ENCODE measurements around the gene ALDH1A2. TPM values are rescaled to one million over a fixed set of nuclear protein-coding genes. Genes with fewer than 3 reads are reported as not detected.
"Not testable (repeated sequence)": the region's sequence is repeated elsewhere in the genome, so short reads cannot be mapped to it uniquely, and the experiment has no call there.

The ALDH1A2 gene
- total RNA-seq, 1 donor from 2014 or later: not detected

DNA sequence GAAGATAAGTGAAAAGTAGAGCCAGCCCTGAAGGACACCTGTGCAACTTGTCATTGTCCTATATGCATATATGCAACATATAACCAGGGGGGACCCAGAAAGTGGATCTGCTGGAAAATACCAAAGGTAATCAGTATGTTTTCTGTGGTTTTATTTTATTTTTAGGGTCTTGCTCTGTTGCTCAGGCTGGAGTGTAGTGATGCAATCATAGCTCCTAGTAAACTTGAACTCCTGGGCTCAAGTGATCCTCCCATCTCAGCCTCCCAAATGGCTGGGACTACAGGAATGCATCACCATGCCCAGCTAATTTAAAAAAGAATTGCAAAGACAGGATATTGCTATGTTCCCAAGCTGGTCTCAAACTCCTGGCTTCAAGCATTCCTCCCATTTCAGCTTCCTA is 18.0 kb upstream of the ALDH1A2 start:
- no peaks in the 10 kb centered on the region for H3K36me3 Mint-ChIP-seq (ENCODE audit: low read depth)
- DNase-seq (ENCODE audit: low spot score): no peak
- no peaks in the 10 kb centered on the region for H3K9me3 Mint-ChIP-seq
- no peaks in the 10 kb centered on the region for H3K4me1 Mint-ChIP-seq (ENCODE audit: low read depth)
- intact Hi-C loops (cut with micrococcal nuclease): no loop called here
- H3K4me3 Mint-ChIP-seq: no peak overlapping the region
- H3K27ac Mint-ChIP-seq: no peak overlapping the region
- H3K27me3 Mint-ChIP-seq (ENCODE audit: insufficient read depth): peaks cover 20% of the 10 kb centered on the region

DNA sequence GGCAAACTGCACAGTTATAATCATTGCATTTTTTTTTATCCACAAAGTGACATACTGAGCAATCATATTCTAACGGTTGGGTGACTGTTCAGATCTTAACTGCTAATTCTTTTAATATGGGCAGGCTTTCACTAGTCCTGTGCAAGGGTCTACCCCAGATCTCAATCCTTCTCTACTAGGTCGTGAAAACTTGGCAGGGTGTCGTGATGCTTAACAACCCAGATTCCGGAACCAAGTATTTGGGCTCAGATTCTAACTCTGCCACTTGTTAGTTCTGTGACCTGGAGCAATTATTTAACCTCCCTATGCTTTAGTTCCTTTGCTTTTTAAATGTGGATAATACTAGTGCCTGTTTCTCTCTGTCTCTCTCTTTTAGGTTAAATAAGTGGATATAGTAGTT is 16.4 kb upstream of the ALDH1A2 start:
- no peak for DNase-seq (ENCODE audit: low spot score)
- Mint-ChIP-seq H3K4me3 (no peak overlapping the region), H3K27ac (no peak overlapping the region), H3K9me3 (no peaks in the 10 kb centered on the region), H3K4me1 (ENCODE audit: low read depth) (no peaks in the 10 kb centered on the region), H3K36me3 (ENCODE audit: low read depth) (no peaks in the 10 kb centered on the region), H3K27me3 (ENCODE audit: insufficient read depth) (peaks cover 14% of the 10 kb centered on the region)
- intact Hi-C loops (cut with micrococcal nuclease): no loop called here

DNA sequence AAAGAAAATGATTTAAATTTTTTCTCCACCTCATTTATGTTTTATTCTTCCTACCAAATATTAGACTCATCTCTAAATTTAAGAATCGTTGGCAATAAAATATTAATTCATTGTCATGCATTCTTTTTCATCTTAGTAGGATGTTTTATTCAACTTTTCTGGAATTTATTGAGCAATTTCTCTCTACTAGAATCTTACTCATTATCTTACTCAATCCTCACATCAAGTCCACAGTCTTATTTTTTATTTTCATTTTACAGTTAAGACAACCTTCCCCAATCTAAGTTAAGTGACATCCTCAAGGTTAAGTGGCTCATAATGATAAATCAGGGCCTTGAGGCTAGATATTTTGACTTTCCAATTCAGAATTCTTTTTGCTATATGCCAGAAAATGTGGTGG is 15.9 kb upstream of the ALDH1A2 start:
- Mint-ChIP-seq H3K27me3 (ENCODE audit: insufficient read depth) (peaks cover 11% of the 10 kb centered on the region), H3K27ac (no peak overlapping the region), H3K36me3 (ENCODE audit: low read depth) (no peaks in the 10 kb centered on the region), H3K9me3 (no peaks in the 10 kb centered on the region), H3K4me3 (no peak overlapping the region), H3K4me1 (ENCODE audit: low read depth) (no peaks in the 10 kb centered on the region)
- DNase-seq (ENCODE audit: low spot score): no peak
- intact Hi-C loops (cut with micrococcal nuclease): no loop called here

DNA sequence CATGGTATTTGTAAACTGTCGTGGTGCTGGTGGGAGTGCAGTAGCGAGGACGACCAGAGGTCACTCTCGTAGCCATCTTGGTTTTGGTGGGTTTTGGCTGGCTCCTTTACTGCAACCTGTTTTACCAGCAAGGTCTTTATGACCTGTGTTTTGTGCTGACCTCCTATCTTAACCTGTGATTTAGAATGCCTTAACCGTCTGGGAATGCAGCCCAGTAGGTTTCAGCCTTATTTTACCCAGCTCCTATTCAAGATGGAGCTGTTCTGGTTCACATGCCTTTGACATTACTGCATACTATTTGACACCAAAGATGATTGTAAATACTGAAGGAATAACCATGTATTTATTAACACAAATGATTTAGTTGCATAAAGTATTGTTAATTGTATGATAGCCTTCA is 15.4 kb upstream of the ALDH1A2 start:
- DNase-seq (ENCODE audit: low spot score); H3K9me3 Mint-ChIP-seq; H3K4me3 Mint-ChIP-seq; H3K27me3 Mint-ChIP-seq (ENCODE audit: insufficient read depth); H3K4me1 Mint-ChIP-seq (ENCODE audit: low read depth); H3K36me3 Mint-ChIP-seq (ENCODE audit: low read depth); intact Hi-C loops (cut with micrococcal nuclease); H3K27ac Mint-ChIP-seq: not testable (repeated sequence)

DNA sequence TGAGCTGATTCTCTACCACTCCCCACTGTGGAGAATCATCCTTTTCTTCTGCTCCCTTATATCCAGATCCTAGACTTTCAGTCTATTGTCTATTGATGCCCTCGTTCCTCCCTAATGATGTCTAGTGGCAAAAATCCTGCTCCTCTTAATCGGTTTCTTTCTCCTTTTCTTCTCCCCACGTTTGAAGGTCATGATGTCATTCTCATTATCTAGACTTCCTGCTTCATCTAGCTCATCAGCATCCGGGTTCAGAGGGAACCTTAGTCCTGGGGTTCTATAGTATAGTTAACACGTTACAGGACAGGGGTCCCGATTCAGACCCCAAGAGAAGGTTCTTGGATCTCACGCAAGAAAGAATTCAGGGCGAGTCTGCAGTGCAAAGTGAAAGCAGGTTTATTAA is 14.9 kb upstream of the ALDH1A2 start:
- H3K4me3 Mint-ChIP-seq: no peak overlapping the region
- H3K27me3 Mint-ChIP-seq (ENCODE audit: insufficient read depth): peaks cover 5% of the 10 kb centered on the region
- no peak overlapping the region for H3K27ac Mint-ChIP-seq
- no peak for DNase-seq (ENCODE audit: low spot score)
- intact Hi-C loops (cut with micrococcal nuclease): no loop called here
- no peaks in the 10 kb centered on the region for H3K36me3 Mint-ChIP-seq (ENCODE audit: low read depth)
- no peaks in the 10 kb centered on the region for H3K4me1 Mint-ChIP-seq (ENCODE audit: low read depth)
- H3K9me3 Mint-ChIP-seq: no peaks in the 10 kb centered on the region

DNA sequence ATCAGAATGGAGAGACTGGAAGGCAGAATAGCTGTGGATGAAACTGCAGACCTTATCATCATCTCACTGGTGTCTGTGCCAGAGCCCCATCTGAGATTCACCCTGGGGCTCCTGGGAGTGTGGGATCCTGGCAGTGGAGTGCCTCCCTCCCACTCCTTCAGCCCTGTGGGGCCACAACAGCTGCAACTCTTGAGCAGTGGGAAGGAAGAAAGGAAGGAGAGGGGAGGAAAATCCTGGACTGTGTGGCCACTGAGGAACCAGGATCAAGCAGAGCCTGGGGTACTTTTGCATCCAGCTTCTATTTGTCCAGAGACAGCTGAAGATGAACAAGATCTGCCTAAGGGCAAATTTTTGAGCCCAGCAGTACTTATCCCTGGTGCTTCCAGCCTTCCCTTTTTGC is 13.1 kb upstream of the ALDH1A2 start:
- no peaks in the 10 kb centered on the region for H3K9me3 Mint-ChIP-seq
- no peaks in the 10 kb centered on the region for H3K36me3 Mint-ChIP-seq (ENCODE audit: low read depth)
- no peak overlapping the region for H3K27ac Mint-ChIP-seq
- intact Hi-C loops (cut with micrococcal nuclease): no loop called here
- DNase-seq (ENCODE audit: low spot score): no peak
- H3K4me1 Mint-ChIP-seq (ENCODE audit: low read depth): no peaks in the 10 kb centered on the region
- no peak overlapping the region for H3K4me3 Mint-ChIP-seq
- peaks cover 11% of the 10 kb centered on the region for H3K27me3 Mint-ChIP-seq (ENCODE audit: insufficient read depth)

DNA sequence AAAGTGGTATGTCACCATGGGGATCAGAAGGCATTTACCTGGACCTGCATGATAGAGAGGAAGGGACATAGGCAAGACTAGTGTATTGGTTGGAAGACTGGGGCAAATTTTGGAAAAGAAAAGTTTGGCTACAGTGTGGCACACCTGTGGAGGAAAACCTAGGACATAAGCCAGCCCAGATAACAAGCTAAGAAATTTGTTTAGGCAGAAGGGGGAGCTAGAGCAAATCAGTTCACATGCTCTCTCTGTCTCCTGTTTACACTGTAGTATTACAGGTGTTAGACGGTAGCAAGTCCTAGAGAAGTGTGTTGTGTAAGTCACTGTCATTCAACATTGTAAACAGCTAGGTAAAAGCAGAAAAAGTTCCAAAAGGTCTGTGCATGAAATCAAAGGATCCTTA is 11.9 kb upstream of the ALDH1A2 start:
- no peaks in the 10 kb centered on the region for H3K9me3 Mint-ChIP-seq
- no peak for DNase-seq (ENCODE audit: low spot score)
- H3K27me3 Mint-ChIP-seq (ENCODE audit: insufficient read depth): peaks cover 11% of the 10 kb centered on the region
- no peaks in the 10 kb centered on the region for H3K36me3 Mint-ChIP-seq (ENCODE audit: low read depth)
- intact Hi-C loops (cut with micrococcal nuclease): no loop called here
- no peak overlapping the region for H3K4me3 Mint-ChIP-seq
- H3K4me1 Mint-ChIP-seq (ENCODE audit: low read depth): no peaks in the 10 kb centered on the region
- H3K27ac Mint-ChIP-seq: no peak overlapping the region

DNA sequence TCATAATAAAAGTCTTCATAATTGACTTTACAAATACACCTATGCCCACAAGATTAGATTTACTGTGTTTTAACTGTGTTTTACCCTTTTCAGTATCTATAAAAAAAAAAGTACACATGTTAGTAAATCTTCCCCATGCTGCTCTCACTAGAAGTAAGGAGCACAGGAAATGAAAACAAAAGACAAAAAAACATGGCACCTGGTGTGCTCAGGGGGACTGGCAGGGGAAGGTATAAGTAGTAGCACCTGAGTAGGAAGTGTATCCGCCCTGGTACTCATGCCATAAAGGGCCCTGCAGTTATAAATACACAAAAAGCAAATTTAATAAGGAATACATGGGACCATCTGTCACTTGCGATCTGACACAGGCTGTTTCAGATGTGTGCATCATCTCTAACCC is 8.9 kb upstream of the ALDH1A2 start:
- no peaks in the 10 kb centered on the region for H3K4me1 Mint-ChIP-seq (ENCODE audit: low read depth)
- H3K36me3 Mint-ChIP-seq (ENCODE audit: low read depth): no peaks in the 10 kb centered on the region
- H3K4me3 Mint-ChIP-seq: no peak overlapping the region
- no peaks in the 10 kb centered on the region for H3K9me3 Mint-ChIP-seq
- no peak for DNase-seq (ENCODE audit: low spot score)
- peaks cover 26% of the 10 kb centered on the region for H3K27me3 Mint-ChIP-seq (ENCODE audit: insufficient read depth)
- intact Hi-C loops (cut with micrococcal nuclease): loop anchor here (5.0 kb wide), 2 partner anchors 108 to 342 kb away; no protein-coding TSS in a partner anchor
- H3K27ac Mint-ChIP-seq: no peak overlapping the region

DNA sequence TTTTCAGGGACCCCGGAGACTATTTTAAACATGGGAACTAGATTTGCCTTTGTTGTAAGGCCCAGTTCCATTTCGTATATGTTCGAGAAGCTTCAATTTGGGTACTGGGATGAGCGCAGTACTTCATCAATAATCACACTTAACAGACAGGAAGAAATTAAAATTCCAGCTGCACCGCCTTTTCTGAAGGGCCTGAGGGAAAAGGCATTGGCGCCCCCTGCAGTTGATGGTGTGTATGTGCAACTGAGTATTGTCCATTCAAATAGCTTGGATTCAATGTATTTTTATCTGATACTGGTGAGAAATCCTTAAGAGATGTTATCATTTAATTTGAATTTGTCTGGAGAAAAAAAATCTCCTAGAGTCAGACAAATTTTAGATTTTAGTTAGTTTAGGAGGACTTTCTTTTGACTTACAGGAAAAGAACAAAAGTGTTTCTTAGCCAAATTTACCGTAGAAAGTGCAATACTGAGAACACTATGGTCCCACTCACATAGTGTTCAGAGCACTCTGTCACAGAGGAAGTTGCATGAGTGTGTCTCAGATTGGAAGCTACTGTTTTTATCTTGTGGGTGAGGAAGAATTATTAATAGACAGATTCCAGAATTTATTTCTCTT is 5.4 kb upstream of the ALDH1A2 start:
- no peaks in the 10 kb centered on the region for H3K9me3 Mint-ChIP-seq
- peaks cover 48% of the 10 kb centered on the region for H3K27me3 Mint-ChIP-seq (ENCODE audit: insufficient read depth)
- H3K4me1 Mint-ChIP-seq (ENCODE audit: low read depth): no peaks in the 10 kb centered on the region
- H3K4me3 Mint-ChIP-seq: no peak overlapping the region
- DNase-seq (ENCODE audit: low spot score): peak; percentile 22
- intact Hi-C loops (cut with micrococcal nuclease): loop anchor here (1.0 to 5.0 kb wide), 3 partner anchors 111 to 339 kb away; no protein-coding TSS in a partner anchor
- H3K36me3 Mint-ChIP-seq (ENCODE audit: low read depth): no peaks in the 10 kb centered on the region
- no peak overlapping the region for H3K27ac Mint-ChIP-seq

DNA sequence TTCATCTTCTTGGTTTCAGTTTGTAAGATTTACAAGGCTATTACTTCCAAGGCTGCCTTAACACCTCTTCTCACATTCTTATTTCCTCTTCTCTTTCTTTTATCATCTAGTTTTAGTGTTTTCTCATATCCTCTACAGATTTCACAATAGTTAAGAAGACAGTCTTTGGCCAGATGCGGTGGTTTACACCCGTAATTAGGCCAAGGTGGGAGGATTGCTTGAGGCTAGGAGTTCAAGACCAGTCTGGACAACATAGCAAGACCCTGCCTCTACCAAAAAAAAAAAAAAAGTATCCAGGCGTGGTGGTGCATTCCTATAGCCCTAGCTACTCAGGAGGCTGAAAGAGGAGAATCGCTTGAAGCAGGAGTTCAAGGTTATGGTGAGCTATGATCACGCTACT is 3.5 kb upstream of the ALDH1A2 start:
- Mint-ChIP-seq H3K27me3 (ENCODE audit: insufficient read depth) (peaks cover 52% of the 10 kb centered on the region), H3K36me3 (ENCODE audit: low read depth) (no peaks in the 10 kb centered on the region), H3K4me3 (no peak overlapping the region), H3K4me1 (ENCODE audit: low read depth) (no peaks in the 10 kb centered on the region), H3K27ac (no peak overlapping the region), H3K9me3 (no peaks in the 10 kb centered on the region)
- DNase-seq (ENCODE audit: low spot score): no peak
- intact Hi-C loops (cut with micrococcal nuclease): no loop called here

DNA sequence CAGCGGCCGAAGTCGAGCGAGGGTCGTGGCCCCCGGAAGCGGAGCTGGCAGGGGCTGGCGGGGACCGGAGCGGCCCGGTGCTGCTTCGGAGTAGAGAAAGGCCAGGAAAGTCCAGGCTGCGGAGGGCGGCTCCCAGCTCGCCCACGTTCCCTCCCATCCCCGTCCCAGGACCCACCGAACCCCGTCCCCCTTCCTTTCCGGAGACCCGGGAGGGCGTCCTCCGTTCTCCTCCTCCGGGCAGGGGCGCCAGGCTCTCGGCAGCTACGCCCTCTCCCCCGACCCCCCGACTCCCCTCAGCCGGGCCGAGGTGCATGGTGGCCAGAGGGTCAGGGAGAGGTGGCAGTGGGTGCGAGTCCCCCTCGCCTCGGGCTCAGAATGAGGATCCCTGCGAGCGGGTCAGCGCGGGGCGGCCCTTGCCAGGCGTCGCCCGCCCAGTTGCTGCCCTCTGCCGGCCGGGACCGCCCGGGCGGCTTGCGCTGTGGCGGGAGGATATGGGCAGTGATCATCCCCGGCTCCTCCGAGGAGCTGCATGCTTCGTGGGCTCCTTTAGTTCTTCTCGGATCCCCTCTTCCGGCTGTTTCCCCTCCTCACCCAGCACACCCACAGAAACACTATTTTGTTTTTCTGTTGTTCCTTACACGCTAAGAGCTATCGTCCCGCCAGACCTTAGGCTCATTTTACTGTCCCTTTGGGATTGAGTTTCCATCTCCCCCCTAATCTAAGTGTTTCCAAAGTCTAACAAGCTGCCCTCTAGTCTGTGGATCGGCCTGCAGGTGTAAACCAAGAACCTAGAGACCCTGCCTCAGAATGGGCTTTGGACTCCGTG is 744 bp upstream of the ALDH1A2 start:
- no peak overlapping the region for H3K27ac Mint-ChIP-seq
- peak overlapping the region; percentile 60 for H3K4me3 Mint-ChIP-seq
- peak; percentile 20 for DNase-seq (ENCODE audit: low spot score)
- peaks cover 72% of the 10 kb centered on the region for H3K27me3 Mint-ChIP-seq (ENCODE audit: insufficient read depth)
- no peaks in the 10 kb centered on the region for H3K4me1 Mint-ChIP-seq (ENCODE audit: low read depth)
- no peaks in the 10 kb centered on the region for H3K36me3 Mint-ChIP-seq (ENCODE audit: low read depth)
- intact Hi-C loops (cut with micrococcal nuclease): loop anchor here (1.0 to 2.0 kb wide), 2 partner anchors 23 to 200 kb away; no protein-coding TSS in a partner anchor
- H3K9me3 Mint-ChIP-seq: no peaks in the 10 kb centered on the region

DNA sequence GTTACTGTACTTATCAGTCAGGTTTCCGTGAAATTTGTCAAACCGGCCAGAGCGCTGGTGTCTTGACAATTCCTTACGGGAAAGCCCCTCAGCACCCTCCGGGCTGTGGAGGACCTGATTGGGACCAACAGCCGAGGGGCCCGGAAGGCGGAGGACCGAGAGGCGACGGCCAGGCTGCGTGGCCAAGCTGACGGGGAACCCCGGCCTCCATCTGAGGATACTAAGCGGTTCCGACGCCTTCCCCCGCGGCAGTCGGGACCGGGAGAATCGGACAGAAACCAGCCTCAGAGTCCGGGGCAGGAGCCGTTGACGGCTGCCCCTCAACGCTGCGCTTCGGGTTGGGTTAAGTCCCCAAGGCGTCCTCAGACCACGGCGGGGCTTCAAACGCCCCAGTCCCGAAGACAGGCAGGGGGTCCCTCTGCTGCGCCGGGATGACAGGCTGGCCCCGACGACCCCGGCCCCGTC is 499 bp downstream of the ALDH1A2 start:
- Mint-ChIP-seq H3K27ac (no peak overlapping the region), H3K9me3 (no peaks in the 10 kb centered on the region), H3K4me1 (ENCODE audit: low read depth) (no peaks in the 10 kb centered on the region), H3K27me3 (ENCODE audit: insufficient read depth) (peaks cover 68% of the 10 kb centered on the region), H3K36me3 (ENCODE audit: low read depth) (no peaks in the 10 kb centered on the region), H3K4me3 (no peak overlapping the region)
- DNase-seq (ENCODE audit: low spot score): no peak
- intact Hi-C loops (cut with micrococcal nuclease): loop anchor here (5.0 kb wide), 1 partner anchor 1932 kb away; no protein-coding TSS in a partner anchor
